Epithelial cell of prostate (primary cell): ENCODE measurements around the gene PCDH11X.
"Not testable (repeated sequence)": the region's sequence is repeated elsewhere in the genome, so short reads cannot be mapped to it uniquely, and the experiment has no call there.

ENCODE experiments used
- DNase-seq: peaks from one replicate; pipeline ENCODE4 v3.0.0-alpha.2; 2011; ENCODE audit warnings: low read depth, low spot score
- H3K27ac ChIP-seq: fragments of 450-650 bp; 2 replicates; pipeline ENCODE4 v1.5.1; 2017; ENCODE audit warnings: mild to moderate bottlenecking

PCDH11X gene

GRCh38 chrX:91779135-91779534, at the start of gene PCDH11X:
TSS of gene PCDH11X (plus strand) at chrX:91779375. CDS start at chrX:91835505, 56,130 bp downstream.
- not testable (repeated sequence) for DNase-seq, H3K27ac ChIP-seq

DNA sequence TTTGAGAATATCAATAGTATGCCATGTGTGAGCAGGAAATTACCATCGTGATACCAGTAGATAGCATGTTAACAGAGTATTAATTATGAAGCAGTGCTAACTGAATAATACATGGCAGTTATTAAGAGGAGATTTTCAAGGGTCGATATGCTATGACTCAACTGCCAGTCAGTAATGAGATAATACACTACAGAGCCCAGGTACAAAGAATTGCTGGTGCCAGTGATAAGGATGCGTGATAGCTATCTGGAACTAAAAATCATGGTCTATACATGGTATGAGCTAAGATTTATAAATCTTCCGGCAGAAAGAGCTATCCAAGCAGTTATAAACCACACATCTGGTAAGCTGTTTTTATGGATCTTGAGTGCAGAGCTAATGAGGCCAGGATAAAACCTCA, 31.7 kb upstream of the PCDH11X start:
- not testable (repeated sequence) for H3K27ac ChIP-seq, DNase-seq

GRCh38 chrX:91753022-91753421, 26.2 kb upstream of the PCDH11X start:
- not testable (repeated sequence) for DNase-seq, H3K27ac ChIP-seq

GRCh38 chrX:91770619-91771488, 8.3 kb upstream of the PCDH11X start:
- H3K27ac ChIP-seq, DNase-seq: not testable (repeated sequence)

DNA sequence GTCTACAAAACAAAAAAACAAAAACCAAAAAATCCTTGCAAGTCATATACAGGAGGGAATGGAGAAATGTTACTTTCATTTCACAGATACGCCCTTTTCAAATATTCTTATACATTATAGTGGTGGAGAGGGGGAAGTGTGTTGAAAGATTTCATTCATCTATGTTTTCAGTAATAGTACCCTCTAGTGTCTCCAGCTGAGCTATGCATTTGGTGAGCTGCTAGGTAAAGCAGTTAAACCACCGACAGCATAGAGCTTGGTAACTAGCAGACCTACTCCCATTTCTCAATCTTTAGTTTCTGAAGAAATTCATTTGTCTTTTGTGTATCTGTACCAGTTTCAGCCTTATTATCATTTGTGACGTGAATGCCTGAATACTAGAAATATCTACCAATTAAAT, 5.2 kb upstream of the PCDH11X start:
- DNase-seq, H3K27ac ChIP-seq: not testable (repeated sequence)

GRCh38 chrX:91780008-91780407, 833 bp downstream of the PCDH11X start:
- not testable (repeated sequence) for H3K27ac ChIP-seq, DNase-seq

DNA sequence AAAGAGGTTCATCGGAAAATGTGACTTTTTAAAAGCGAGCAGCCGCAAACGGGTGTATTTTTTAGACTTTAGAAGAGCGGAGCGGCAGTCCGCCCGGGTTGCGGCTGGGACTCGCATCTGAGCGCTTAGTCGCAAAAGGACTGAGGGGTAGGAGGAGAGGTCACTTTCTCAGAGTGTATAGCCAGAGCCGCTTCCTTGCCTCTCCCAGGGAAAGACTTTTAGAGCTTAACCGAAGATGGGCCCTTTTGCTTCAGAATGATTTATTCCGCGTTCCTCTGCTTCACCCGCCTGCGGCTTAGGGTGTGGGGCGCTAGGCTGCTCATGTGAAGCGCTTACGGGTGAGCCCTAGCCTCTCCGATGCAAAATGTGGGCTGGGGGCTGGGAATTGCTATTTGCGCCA, 1.5 kb downstream of the PCDH11X start:
- not testable (repeated sequence) for H3K27ac ChIP-seq, DNase-seq

DNA sequence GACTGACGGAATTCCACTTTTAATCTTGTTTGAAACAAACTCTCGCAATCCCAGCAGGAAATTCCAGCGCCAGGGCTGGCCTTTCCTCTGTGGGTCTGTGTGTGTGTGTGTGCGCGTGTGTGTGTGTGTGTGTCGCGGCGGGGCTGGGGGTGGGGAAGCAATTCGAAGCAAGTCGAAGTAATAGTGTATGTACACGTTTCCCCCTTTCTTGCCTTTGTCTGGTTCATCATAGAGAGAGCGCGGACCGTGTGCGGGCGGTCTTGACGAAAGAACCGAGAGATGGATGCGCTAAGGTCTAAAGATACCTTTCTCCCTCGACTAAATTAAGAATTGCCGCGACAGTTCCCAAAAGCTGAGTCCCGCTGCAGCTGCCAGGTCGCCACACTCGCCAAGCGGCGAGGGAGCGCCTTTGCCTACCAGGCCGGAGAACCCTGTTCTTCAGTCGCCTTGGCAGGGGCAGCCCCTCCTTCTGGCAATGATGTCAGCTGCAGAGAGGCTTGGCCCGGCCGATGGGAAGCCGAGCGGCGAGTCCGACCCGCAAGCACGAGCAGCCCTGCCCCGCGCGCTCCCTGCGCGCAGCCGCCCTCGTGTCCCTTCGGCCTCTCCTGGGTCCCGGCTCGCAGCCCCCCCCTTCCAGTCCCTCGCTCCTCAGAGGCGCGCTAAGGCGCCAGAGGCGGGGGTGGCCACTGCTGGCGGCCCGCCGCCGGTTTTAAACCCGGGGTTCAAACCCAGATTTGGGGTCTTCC, 2.6 kb downstream of the PCDH11X start:
- H3K27ac ChIP-seq, DNase-seq: not testable (repeated sequence)

GRCh38 chrX:91782825-91783224, 3.6 kb downstream of the PCDH11X start:
- not testable (repeated sequence) for H3K27ac ChIP-seq, DNase-seq

GRCh38 chrX:91817537-91817936, 38.4 kb downstream of the PCDH11X start:
- not testable (repeated sequence) for H3K27ac ChIP-seq, DNase-seq

- DNase-seq, H3K27ac ChIP-seq: not testable (repeated sequence)
Measured at GRCh38 chrX:91825321-91825720, 46.1 kb downstream of the PCDH11X start.
